Measurements from ENCODE around the gene KCNK16. TPM values are rescaled to one million over a fixed set of nuclear protein-coding genes. Genes with fewer than 3 reads are reported as not detected.
A peak's percentile ranks its signal among the peaks of the same experiment; 100 is the strongest.

Gene KCNK16
- total and polyA plus RNA-seq, 11 donors: not detected

GRCh38 chr6:39366931-39367618 is 44.6 kb upstream of the KCNK16 start:
- TF ChIP-seq CTCF (IDR thresholded peaks at IDR 0.05): no peak
- DNase-seq: no peak

GRCh38 chr6:39365281-39366074 is 43.0 kb upstream of the KCNK16 start:
- peaks cover 0 to 7% (median 1%) of the 10 kb centered on the region in 12 donors for H3K4me1 ChIP-seq
- no peak overlapping the region for H3K4me3 ChIP-seq
- DNase-seq: no peak
- no peaks in the 10 kb centered on the region for H3K9me3 ChIP-seq
- H3K27me3 ChIP-seq: peaks cover 0 to 11% (median 0%) of the 10 kb centered on the region in 9 donors
- WGBS, 4 donors: 85 to 93% (median 86%) methylated on average over 11 to 13 of the region's 13 CpGs
- ATAC-seq: no peak
- intact Hi-C loops (cut with DNase I): loop anchor here in 6 of 10 donors (5.0 to 10.0 kb wide), 4 partner anchors 359 to 1669 kb away; partner anchors contain the start of genes KIF6 (in 1 of the 6) and UNC5CL (in 1 of the 6)
- no peak for TF ChIP-seq CTCF (IDR thresholded peaks at IDR 0.05)
- TF ChIP-seq POLR2A (IDR thresholded peaks at IDR 0.05): no peak
- no peak overlapping the region for H3K27ac ChIP-seq
- H3K36me3 ChIP-seq: no peaks in the 10 kb centered on the region

More at GRCh38 chr6:39366931-39367618, 44.6 kb upstream of the KCNK16 start:
- Histone ChIP-seq H3K4me3 (no peak overlapping the region), H3K36me3 (no peaks in the 10 kb centered on the region), H3K27me3 (peaks cover 0 to 11% (median 0%) of the 10 kb centered on the region in 9 donors), H3K27ac (no peak overlapping the region), H3K4me1 (peaks cover 0 to 3% (median under 1%) of the 10 kb centered on the region in 12 donors), H3K9me3 (no peaks in the 10 kb centered on the region)
- intact Hi-C loops (cut with DNase I): loop anchor here in 6 of 10 donors (5.0 to 10.0 kb wide), 4 partner anchors 358 to 1668 kb away; partner anchors contain the start of genes KIF6 (in 1 of the 6) and UNC5CL (in 1 of the 6)
- 65 to 71% (median 68%) methylated on average over 8 to 9 of the region's 9 CpGs for WGBS, 4 donors
- peak in 1 of 4 donors; percentile 14 for ATAC-seq

- H3K4me3 ChIP-seq: no peak overlapping the region
- peaks cover 0 to 8% (median 0%) of the 10 kb centered on the region in 9 donors for H3K27me3 ChIP-seq
- no peak overlapping the region for H3K27ac ChIP-seq
- TF ChIP-seq CTCF (IDR thresholded peaks at IDR 0.05): no peak
- no peak for TF ChIP-seq POLR2A (IDR thresholded peaks at IDR 0.05)
- peaks cover 0 to 7% (median 1%) of the 10 kb centered on the region in 12 donors for H3K4me1 ChIP-seq
- 77 to 88% (median 85%) methylated on average over 7 to 8 of the region's 8 CpGs for WGBS, 4 donors
- DNase-seq (no peak), ATAC-seq (no peak)
- no peaks in the 10 kb centered on the region for H3K9me3 ChIP-seq
- intact Hi-C loops (cut with DNase I): loop anchor here in 8 of 10 donors (5.0 to 10.0 kb wide), 5 partner anchors 362 to 1672 kb away; partner anchors contain the start of genes KIF6 (in 1 of the 8) and UNC5CL (in 1 of the 8)
- H3K36me3 ChIP-seq: no peaks in the 10 kb centered on the region
Observed at GRCh38 chr6:39363280-39363679, 40.8 kb upstream of the KCNK16 start.

GRCh38 chr6:39362487-39362865 is 40.0 kb upstream of the KCNK16 start:
- DNase-seq (no peak), ATAC-seq (no peak)
- TF ChIP-seq POLR2A (IDR thresholded peaks at IDR 0.05) (no peak), CTCF (IDR thresholded peaks at IDR 0.05) (no peak)
- no peaks in the 10 kb centered on the region for H3K36me3 ChIP-seq
- intact Hi-C loops (cut with DNase I): loop anchor here in 8 of 10 donors (5.0 to 10.0 kb wide), 5 partner anchors 362 to 1672 kb away; partner anchors contain the start of genes KIF6 (in 1 of the 8) and UNC5CL (in 1 of the 8)
- H3K27me3 ChIP-seq: peaks cover 0 to 8% (median 0%) of the 10 kb centered on the region in 9 donors
- no peak overlapping the region for H3K27ac ChIP-seq
- no peaks in the 10 kb centered on the region for H3K9me3 ChIP-seq
- 31 to 36% (median 34%) methylated on average over 3 of the region's 3 CpGs for WGBS, 4 donors
- no peak overlapping the region for H3K4me3 ChIP-seq
- peaks cover 0 to 12% (median 3%) of the 10 kb centered on the region in 12 donors for H3K4me1 ChIP-seq

Data from heart left ventricle (tissue), 16 donors.